DOHH2 (cell line): ENCODE data around the gene MAGOH.

Experiments used
- H3F3A ChIP-seq: fragments of 200-600 bp; sonication (generic), shearing (Covaris generic); 2 replicates; pipeline ENCODE4 v1.6.0; 2016; ENCODE audit warnings: antibody characterized with exemption, mild to moderate bottlenecking; ENCODE audit not compliant: control insufficient read depth, insufficient read depth
- H3K27ac ChIP-seq: fragments of 200-600 bp; sonication (generic); 2 replicates; pipeline ENCODE4 v1.5.1; 2014; ENCODE audit warnings: low read depth, mild to moderate bottlenecking, low read length, moderate library complexity
- H3K27me3 ChIP-seq: fragments of 200-600 bp; sonication (generic); 2 replicates; pipeline ENCODE4 v1.6.1; 2014; ENCODE audit warnings: mild to moderate bottlenecking, low read length, mixed read lengths; ENCODE audit not compliant: control insufficient read depth
- H3K36me3 ChIP-seq: fragments of 200-600 bp; sonication (generic); 2 replicates; pipeline ENCODE4 v1.6.1; 2014; ENCODE audit warnings: mild to moderate bottlenecking, low read length, moderate library complexity, mixed read lengths; ENCODE audit not compliant: control insufficient read depth
- H3K4me1 ChIP-seq: fragments of 200-600 bp; sonication (generic); 2 replicates; pipeline ENCODE4 v1.6.1; 2014; ENCODE audit warnings: mild to moderate bottlenecking, low read length, mixed read lengths; ENCODE audit not compliant: control insufficient read depth
- H3K4me2 ChIP-seq: fragments of 200-600 bp; sonication (generic); 2 replicates; pipeline ENCODE4 v1.6.0; 2014; ENCODE audit warnings: mild to moderate bottlenecking, low read length, moderate library complexity
- H3K4me3 ChIP-seq: fragments of 200-600 bp; sonication (generic); 2 replicates; pipeline ENCODE4 v1.5.1; 2014; ENCODE audit warnings: mild to moderate bottlenecking, low read length, mixed read lengths
- H3K79me2 ChIP-seq: fragments of 200-600 bp; sonication (generic); 2 replicates; pipeline ENCODE4 v1.6.1; 2014; ENCODE audit warnings: mild to moderate bottlenecking, low read length, mixed read lengths; ENCODE audit not compliant: control insufficient read depth
- H3K9me2 ChIP-seq: fragments of 200-600 bp; sonication (generic); replicated peaks from 2 replicates; pipeline ENCODE4 v1.6.1; 2014; ENCODE audit warnings: mild to moderate bottlenecking, low read length, mixed read lengths; ENCODE audit not compliant: control insufficient read depth
- H3K9me3 ChIP-seq: fragments of 200-600 bp; sonication (generic); 2 replicates; pipeline ENCODE4 v1.6.1; 2014; ENCODE audit warnings: antibody characterized with exemption, low read length, mixed read lengths; ENCODE audit not compliant: control insufficient read depth, insufficient read depth
- H4K20me1 ChIP-seq: fragments of 200-600 bp; sonication (generic); 2 replicates; pipeline ENCODE4 v1.6.0; 2014; ENCODE audit warnings: low read depth, mild to moderate bottlenecking, antibody characterized with exemption, low read length, moderate library complexity; ENCODE audit not compliant: control insufficient read depth, insufficient read depth
- CTCF ChIP-seq: fragments of 200-600 bp; sonication (generic); IDR thresholded peaks from one replicate; pipeline ENCODE4 v1.5.1; 2014; ENCODE audit warnings: antibody characterized with exemption, mild to moderate bottlenecking, low read depth, low read length; ENCODE audit not compliant: poor library complexity, severe bottlenecking
- EZH2phosphoT487 ChIP-seq: fragments of 200-600 bp; sonication (generic); IDR thresholded peaks from 2 replicates; pipeline ENCODE4 v1.6.1; 2017; ENCODE audit warnings: borderline replicate concordance, mild to moderate bottlenecking, antibody characterized with exemption, low read length, moderate library complexity, mixed read lengths

Gene MAGOH

GRCh38 chr1:53242381-53242780, 4.1 kb upstream of the MAGOH start:
- Histone ChIP-seq H3K27ac (no peak overlapping the region), H3K79me2 (peaks cover 14% of the 10 kb centered on the region), H3K4me3 (no peak overlapping the region), H3K9me2 (no peaks in the 10 kb centered on the region), H3K36me3 (peaks cover 38% of the 10 kb centered on the region), H3K4me1 (peaks cover 28% of the 10 kb centered on the region), H3K4me2 (no peak overlapping the region), H3K27me3 (no peaks in the 10 kb centered on the region), H3F3A (peaks cover 14% of the 10 kb centered on the region), H3K9me3 (no peaks in the 10 kb centered on the region), H4K20me1 (peaks cover 6% of the 10 kb centered on the region; the same call in 1 of the 2 replicates)
- TF ChIP-seq CTCF (no peak), EZH2phosphoT487 (no peak)

- Histone ChIP-seq H3K79me2 (peaks cover 19% of the 10 kb centered on the region), H3K36me3 (peaks cover 33% of the 10 kb centered on the region), H3K27me3 (no peaks in the 10 kb centered on the region), H3F3A (peaks cover 14% of the 10 kb centered on the region), H3K9me3 (no peaks in the 10 kb centered on the region), H3K27ac (no peak overlapping the region), H3K4me3 (no peak overlapping the region), H4K20me1 (peaks cover 6% of the 10 kb centered on the region; the same call in 1 of the 2 replicates), H3K4me2 (no peak overlapping the region), H3K4me1 (peaks cover 28% of the 10 kb centered on the region), H3K9me2 (no peaks in the 10 kb centered on the region)
- TF ChIP-seq CTCF (no peak), EZH2phosphoT487 (no peak)
These were observed 3.5 kb upstream of the MAGOH start for GRCh38 chr1:53241828-53242227.

GRCh38 chr1:53237638-53238037, 680 bp downstream of the MAGOH start:
- Histone ChIP-seq H3K27ac (no peak overlapping the region), H3K4me3 (peak overlapping the region; percentile 100), H3K27me3 (no peaks in the 10 kb centered on the region), H3F3A (peaks cover 12% of the 10 kb centered on the region; the same call in 1 of the 2 replicates), H3K4me1 (peaks cover 19% of the 10 kb centered on the region), H3K36me3 (peaks cover 41% of the 10 kb centered on the region), H3K9me3 (no peaks in the 10 kb centered on the region), H3K4me2 (peak overlapping the region; percentile 92), H4K20me1 (peaks cover 11% of the 10 kb centered on the region; the same call in 1 of the 2 replicates), H3K9me2 (no peaks in the 10 kb centered on the region), H3K79me2 (peaks cover 42% of the 10 kb centered on the region)
- TF ChIP-seq CTCF (no peak), EZH2phosphoT487 (no peak)

- no peaks in the 10 kb centered on the region for H3K27me3 ChIP-seq
- TF ChIP-seq EZH2phosphoT487 (no peak), CTCF (no peak)
- H3K27ac ChIP-seq: peak overlapping the region; percentile 61; the same call in 1 of the 2 replicates
- peak overlapping the region; percentile 90 for H3K4me3 ChIP-seq
- no peaks in the 10 kb centered on the region for H3K9me3 ChIP-seq
- peaks cover 17% of the 10 kb centered on the region for H3K79me2 ChIP-seq
- H3K4me2 ChIP-seq: peak overlapping the region; percentile 97
- peaks cover 18% of the 10 kb centered on the region for H3K4me1 ChIP-seq
- H3K9me2 ChIP-seq: no peaks in the 10 kb centered on the region
- H4K20me1 ChIP-seq: no peaks in the 10 kb centered on the region
- H3F3A ChIP-seq: peaks cover 15% of the 10 kb centered on the region
- H3K36me3 ChIP-seq: peaks cover 16% of the 10 kb centered on the region
These were observed 17.4 kb downstream of the MAGOH start for GRCh38 chr1:53220962-53221286.
